ENCODE measurements around the gene MYCBP2.

GRCh38 chr13:77014906-77015685, 311.8 kb downstream of the MYCBP2 start:
- TF ChIP-seq CTCF (conservative IDR thresholded peaks at IDR 0.05 in 1 of 2, IDR thresholded peaks at IDR 0.05 in 1 of 2; ENCODE audit: extremely low read depth in 1 of 2, insufficient read depth in 1 of 2, low read depth in 1 of 2, low read length in 2 of 2), result no peak
- TF ChIP-seq EZH2 (IDR thresholded peaks at IDR 0.05; ENCODE audit: borderline replicate concordance, low read length), result no peak
